HepG2 (cell line): ENCODE measurements around the gene CROCC. TPM values are rescaled to one million over a fixed set of nuclear protein-coding genes. Genes with fewer than 3 reads are reported as not detected.

Experiments
- BRD4 ChIP-seq: sonication (generic); formaldehyde crosslinking; IDR thresholded peaks from 2 replicates; pipeline ENCODE4 v1.4.0; 2020; ENCODE audit warnings: missing genetic modification reagents
- ZFP1 ChIP-seq: IDR thresholded peaks from 2 replicates; pipeline ENCODE4 v1.6.1; 2016
- ZNF614 ChIP-seq: IDR thresholded peaks from 2 replicates; pipeline ENCODE4 v1.6.1; 2018; ENCODE audit warnings: missing biosample characterization, missing genetic modification reagents, inconsistent platforms, borderline replicate concordance
- ZNF782 ChIP-seq: sonication (generic); formaldehyde crosslinking; IDR thresholded peaks from 2 replicates; pipeline ENCODE4 v1.4.0; 2020; ENCODE audit warnings: missing genetic modification reagents, mild to moderate bottlenecking, borderline replicate concordance
- ZNF891 ChIP-seq: sonication (generic); formaldehyde crosslinking; IDR thresholded peaks from 2 replicates; pipeline ENCODE4 v1.5.0; 2020; ENCODE audit warnings: mild to moderate bottlenecking, missing genetic modification reagents
- polyA plus RNA-seq, 8 experiments: library from polyadenylated mRNA; depleted of rRNA in 3 of 8; stranded (reverse) in 7 of 8; unstranded in 1 of 8; fragments of >200 nt; fragmentation: Illumina TruSeq in 4 of 8; extraction: Trizol in 4 of 8; gene quantifications; 2 replicates each; pipeline versions ENCODE4 v1.2.1 to v1.2.3, GENCODE V29; 2011 to 2016; ENCODE audit warnings: low read depth in 4 of 8, missing spikeins in 1 of 8, mixed read lengths in 1 of 8; ENCODE audit not compliant: insufficient read depth in 1 of 8
- total RNA-seq, 5 experiments: library from RNA; depleted of rRNA; stranded (reverse); fragments of >200 nt; fragmentation: Illumina TruSeq; extraction: Trizol; gene quantifications; 2 replicates each; pipeline ENCODE4 v1.2.3, GENCODE V29; 2016; ENCODE audit warnings: low read depth in 1 of 5
- TF ChIP-seq, protein P1 (sequence below): sonication (generic); formaldehyde crosslinking; IDR thresholded peaks from one replicate; pipeline ENCODE4 v1.5.1; 2020; ENCODE audit warnings: mild to moderate bottlenecking, missing genetic modification reagents; ENCODE audit errors: not compliant biosample characterization
- TF ChIP-seq, protein P2 (sequence below): sonication (generic); formaldehyde crosslinking; IDR thresholded peaks from 2 replicates; pipeline ENCODE4 v1.8.1; 2023; ENCODE audit warnings: mild to moderate bottlenecking, inconsistent platforms, moderate library complexity, missing genetic modification reagents, borderline replicate concordance
- TF ChIP-seq, protein P3 (sequence below): sonication (generic); formaldehyde crosslinking; IDR thresholded peaks from 2 replicates; pipeline ENCODE4 v1.5.1; 2020; ENCODE audit warnings: mild to moderate bottlenecking, moderate library complexity, missing genetic modification reagents

Gene CROCC
- total and polyA plus RNA-seq, 2 of the 13 experiments (the other 11 are each of a cell fraction or from before 2014, with no cell fraction given), result 7.8 to 15.5 TPM

DNA sequence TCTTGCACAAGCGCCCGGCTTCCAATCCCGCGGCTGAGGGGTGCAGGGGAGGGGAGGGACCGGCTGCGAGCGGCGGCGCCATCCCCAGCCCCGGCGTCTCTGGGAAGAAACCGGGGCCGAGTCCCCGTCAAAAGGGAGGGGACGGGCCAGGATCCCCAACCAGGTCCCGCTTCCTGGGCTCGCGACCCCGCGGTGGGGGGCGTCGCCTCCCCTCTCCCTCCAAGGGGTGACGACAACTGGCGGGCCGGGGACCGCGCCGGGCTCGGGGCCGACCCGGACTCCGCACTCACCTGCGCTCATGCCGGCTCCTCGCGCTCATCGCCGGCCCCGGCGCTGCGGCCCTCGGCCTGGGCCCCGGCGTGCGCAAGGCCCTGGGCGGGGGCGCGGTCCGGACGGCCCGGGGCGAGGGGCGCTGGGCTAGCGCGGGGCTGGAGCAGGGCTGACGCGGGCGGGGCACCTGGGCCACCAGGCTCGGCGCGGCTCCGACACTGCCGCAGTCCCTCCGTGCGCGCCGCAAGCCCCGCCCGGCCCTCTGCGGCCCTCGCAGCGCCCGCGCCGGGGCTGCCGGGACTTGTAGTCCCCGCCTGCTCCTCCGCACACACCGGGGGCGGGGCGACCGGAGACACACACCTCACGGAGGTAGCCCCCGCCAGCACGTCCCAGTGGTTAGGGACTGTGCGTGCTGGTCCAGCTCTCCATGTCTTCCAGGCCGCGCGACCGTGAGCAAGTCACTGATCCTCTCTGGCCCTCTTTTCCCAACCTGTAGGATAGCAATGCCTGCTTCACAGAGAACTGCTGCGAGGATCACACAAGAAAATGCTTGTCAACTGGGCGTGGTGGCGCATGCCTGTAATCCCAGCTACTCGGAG is 89.9 kb downstream of the CROCC start, which contains the start of gene ATP13A2 (continued):
- TF ChIP-seq, protein P1, sequence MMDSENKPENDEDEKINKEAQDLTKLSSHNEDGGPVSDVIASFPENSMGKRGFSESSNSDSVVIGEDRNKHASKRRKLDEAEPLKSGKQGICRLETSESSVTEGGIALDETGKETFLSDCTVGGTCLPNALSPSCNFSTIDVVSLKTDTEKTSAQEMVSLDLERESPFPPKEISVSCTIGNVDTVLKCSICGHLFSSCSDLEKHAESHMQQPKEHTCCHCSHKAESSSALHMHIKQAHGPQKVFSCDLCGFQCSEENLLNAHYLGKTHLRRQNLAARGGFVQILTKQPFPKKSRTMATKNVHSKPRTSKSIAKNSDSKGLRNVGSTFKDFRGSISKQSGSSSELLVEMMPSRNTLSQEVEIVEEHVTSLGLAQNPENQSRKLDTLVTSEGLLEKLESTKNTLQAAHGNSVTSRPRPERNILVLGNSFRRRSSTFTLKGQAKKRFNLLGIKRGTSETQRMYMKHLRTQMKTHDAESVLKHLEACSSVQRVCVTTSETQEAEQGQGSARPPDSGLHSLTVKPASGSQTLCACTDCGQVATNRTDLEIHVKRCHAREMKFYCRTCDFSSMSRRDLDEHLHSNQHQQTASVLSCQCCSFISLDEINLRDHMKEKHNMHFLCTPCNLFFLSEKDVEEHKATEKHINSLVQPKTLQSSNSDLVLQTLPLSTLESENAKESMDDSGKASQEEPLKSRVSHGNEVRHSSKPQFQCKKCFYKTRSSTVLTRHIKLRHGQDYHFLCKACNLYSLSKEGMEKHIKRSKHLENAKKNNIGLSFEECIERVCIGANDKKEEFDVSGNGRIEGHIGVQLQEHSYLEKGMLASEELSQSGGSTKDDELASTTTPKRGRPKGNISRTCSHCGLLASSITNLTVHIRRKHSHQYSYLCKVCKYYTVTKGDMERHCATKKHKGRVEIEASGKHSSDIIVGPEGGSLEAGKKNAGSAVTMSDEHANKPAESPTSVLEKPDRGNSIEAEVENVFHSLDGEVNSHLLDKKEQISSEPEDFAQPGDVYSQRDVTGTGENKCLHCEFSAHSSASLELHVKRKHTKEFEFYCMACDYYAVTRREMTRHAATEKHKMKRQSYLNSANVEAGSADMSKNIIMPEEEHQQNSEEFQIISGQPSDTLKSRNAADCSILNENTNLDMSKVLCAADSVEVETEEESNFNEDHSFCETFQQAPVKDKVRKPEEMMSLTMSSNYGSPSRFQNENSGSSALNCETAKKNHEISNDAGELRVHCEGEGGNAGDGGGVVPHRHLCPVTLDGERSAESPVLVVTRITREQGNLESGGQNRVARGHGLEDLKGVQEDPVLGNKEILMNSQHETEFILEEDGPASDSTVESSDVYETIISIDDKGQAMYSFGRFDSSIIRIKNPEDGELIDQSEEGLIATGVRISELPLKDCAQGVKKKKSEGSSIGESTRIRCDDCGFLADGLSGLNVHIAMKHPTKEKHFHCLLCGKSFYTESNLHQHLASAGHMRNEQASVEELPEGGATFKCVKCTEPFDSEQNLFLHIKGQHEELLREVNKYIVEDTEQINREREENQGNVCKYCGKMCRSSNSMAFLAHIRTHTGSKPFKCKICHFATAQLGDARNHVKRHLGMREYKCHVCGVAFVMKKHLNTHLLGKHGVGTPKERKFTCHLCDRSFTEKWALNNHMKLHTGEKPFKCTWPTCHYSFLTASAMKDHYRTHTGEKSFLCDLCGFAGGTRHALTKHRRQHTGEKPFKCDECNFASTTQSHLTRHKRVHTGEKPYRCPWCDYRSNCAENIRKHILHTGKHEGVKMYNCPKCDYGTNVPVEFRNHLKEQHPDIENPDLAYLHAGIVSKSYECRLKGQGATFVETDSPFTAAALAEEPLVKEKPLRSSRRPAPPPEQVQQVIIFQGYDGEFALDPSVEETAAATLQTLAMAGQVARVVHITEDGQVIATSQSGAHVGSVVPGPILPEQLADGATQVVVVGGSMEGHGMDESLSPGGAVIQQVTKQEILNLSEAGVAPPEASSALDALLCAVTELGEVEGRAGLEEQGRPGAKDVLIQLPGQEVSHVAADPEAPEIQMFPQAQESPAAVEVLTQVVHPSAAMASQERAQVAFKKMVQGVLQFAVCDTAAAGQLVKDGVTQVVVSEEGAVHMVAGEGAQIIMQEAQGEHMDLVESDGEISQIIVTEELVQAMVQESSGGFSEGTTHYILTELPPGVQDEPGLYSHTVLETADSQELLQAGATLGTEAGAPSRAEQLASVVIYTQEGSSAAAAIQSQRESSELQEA (CRISPR knock-in tag), result no peak
- no peak for TF ChIP-seq ZNF782 (CRISPR knock-in tag)
- no peak for TF ChIP-seq BRD4 (CRISPR knock-in tag)
- TF ChIP-seq ZFP1 (CRISPR knock-in tag), result no peak
- TF ChIP-seq, protein P2, sequence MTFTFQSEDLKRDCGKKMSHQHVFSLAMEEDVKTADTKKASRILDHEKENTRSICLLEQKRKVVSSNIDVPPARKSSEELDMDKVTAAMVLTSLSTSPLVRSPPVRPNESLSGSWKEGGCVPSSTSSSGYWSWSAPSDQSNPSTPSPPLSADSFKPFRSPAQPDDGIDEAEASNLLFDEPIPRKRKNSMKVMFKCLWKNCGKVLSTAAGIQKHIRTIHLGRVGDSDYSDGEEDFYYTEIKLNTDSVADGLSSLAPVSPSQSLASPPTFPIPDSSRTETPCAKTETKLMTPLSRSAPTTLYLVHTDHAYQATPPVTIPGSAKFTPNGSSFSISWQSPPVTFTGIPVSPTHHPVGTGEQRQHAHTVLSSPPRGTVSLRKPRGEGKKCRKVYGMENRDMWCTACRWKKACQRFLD (CRISPR knock-in tag), result no peak
- TF ChIP-seq, protein P3, sequence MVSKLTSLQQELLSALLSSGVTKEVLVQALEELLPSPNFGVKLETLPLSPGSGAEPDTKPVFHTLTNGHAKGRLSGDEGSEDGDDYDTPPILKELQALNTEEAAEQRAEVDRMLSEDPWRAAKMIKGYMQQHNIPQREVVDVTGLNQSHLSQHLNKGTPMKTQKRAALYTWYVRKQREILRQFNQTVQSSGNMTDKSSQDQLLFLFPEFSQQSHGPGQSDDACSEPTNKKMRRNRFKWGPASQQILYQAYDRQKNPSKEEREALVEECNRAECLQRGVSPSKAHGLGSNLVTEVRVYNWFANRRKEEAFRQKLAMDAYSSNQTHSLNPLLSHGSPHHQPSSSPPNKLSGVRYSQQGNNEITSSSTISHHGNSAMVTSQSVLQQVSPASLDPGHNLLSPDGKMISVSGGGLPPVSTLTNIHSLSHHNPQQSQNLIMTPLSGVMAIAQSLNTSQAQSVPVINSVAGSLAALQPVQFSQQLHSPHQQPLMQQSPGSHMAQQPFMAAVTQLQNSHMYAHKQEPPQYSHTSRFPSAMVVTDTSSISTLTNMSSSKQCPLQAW (CRISPR knock-in tag), result 0 out of 2 replicates have a peak, but pooled peaks have one; percentile 32
- TF ChIP-seq ZNF614, result no peak
- no peak for TF ChIP-seq ZNF891 (CRISPR knock-in tag)
